H1 (cell line): ENCODE measurements around the gene MTCH2. TPM values are rescaled to one million over a fixed set of nuclear protein-coding genes. Genes with fewer than 3 reads are reported as not detected.

ENCODE experiments used
- CTCF ChIA-PET: fragments of 300-600 bp; sonication (Branson Sonifier 250); formaldehyde crosslinking; loops from one replicate; lab custom pipeline; 2021; ENCODE audit not compliant: partially characterized antibody; lab: Charles Lee
- POLR2A ChIA-PET: fragments of 300-600 bp; sonication (Branson Sonifier 250); formaldehyde crosslinking; loops from one replicate; lab custom pipeline; 2021; ENCODE audit warnings: inconsistent platforms; ENCODE audit not compliant: partially characterized antibody; lab: Charles Lee
- DNase-seq, 2 experiments: peaks; one replicate each; pipeline versions ENCODE4 v3.0.0 to v3.0.0-alpha.2; 2010 to 2022; ENCODE audit warnings: low spot score in 2 of 2, low read depth in 1 of 2, mixed read lengths in 1 of 2
- FAIRE-seq: peaks from 2 replicates; lab custom pipeline; 2011; peaks lifted over from hg19 to GRCh38; lab: Jason Lieb, UNC
- H2AFZ ChIP-seq: 2 replicates; pipeline ENCODE4 v1.8.1; 2012; ENCODE audit warnings: low read length, inconsistent platforms
- H2AK5ac ChIP-seq: 2 replicates; pipeline ENCODE4 v1.6.1; 2013; ENCODE audit warnings: low read depth, low read length
- H2BK120ac ChIP-seq: replicated peaks from 2 replicates; pipeline ENCODE3; 2013; ENCODE audit warnings: low read depth, low read length, inconsistent platforms
- H2BK12ac ChIP-seq: 2 replicates; pipeline ENCODE4 v1.6.1; 2013; ENCODE audit warnings: low read depth, low read length
- H2BK15ac ChIP-seq: 2 replicates; pipeline ENCODE4 v1.6.1; 2013; ENCODE audit warnings: low read length
- H2BK20ac ChIP-seq: 2 replicates; pipeline ENCODE4 v1.6.1; 2013; ENCODE audit warnings: low read length
- H2BK5ac ChIP-seq: 2 replicates; pipeline ENCODE4 v1.6.1; 2013; ENCODE audit warnings: low read depth, low read length
- H3K14ac ChIP-seq: 2 replicates; pipeline ENCODE4 v1.6.1; 2013; ENCODE audit warnings: inconsistent platforms; ENCODE audit not compliant: insufficient read length
- H3K18ac ChIP-seq: 2 replicates; pipeline ENCODE4 v1.6.1; 2013; ENCODE audit warnings: low read length; ENCODE audit errors: extremely low read depth
- H3K23ac ChIP-seq: 2 replicates; pipeline ENCODE4 v1.6.1; 2013; ENCODE audit warnings: inconsistent platforms; ENCODE audit not compliant: insufficient read length
- H3K23me2 ChIP-seq: 2 replicates; pipeline ENCODE4 v1.6.1; 2013; ENCODE audit warnings: low read depth, low read length
- H3K27ac ChIP-seq: 2 replicates; pipeline ENCODE4 v1.6.1; 2011; ENCODE audit warnings: low read depth, low read length, inconsistent platforms
- H3K27me3 ChIP-seq, 4 experiments: replicated peaks in 1 of 4; 1 replicate in 1 of 4; 2 replicates in 3 of 4; pipeline versions ENCODE4 v1.6.1 to v1.8.1; 2011 to 2013; ENCODE audit warnings: low read length in 3 of 4, mild to moderate bottlenecking in 3 of 4, inconsistent platforms in 2 of 4, mixed read lengths in 2 of 4, moderate library complexity in 1 of 4; ENCODE audit not compliant: control insufficient read depth in 3 of 4, insufficient read depth in 3 of 4; ENCODE audit errors: extremely low read depth in 1 of 4
- H3K36me3 ChIP-seq, 4 experiments: 2 replicates each; pipeline versions ENCODE4 v1.6.1 to v1.8.1; 2011 to 2013; ENCODE audit warnings: mild to moderate bottlenecking in 4 of 4, low read length in 3 of 4, moderate library complexity in 2 of 4, control low read depth in 1 of 4, inconsistent platforms in 1 of 4; ENCODE audit not compliant: insufficient read depth in 4 of 4, control insufficient read depth in 2 of 4
- H3K4ac ChIP-seq: replicated peaks from 2 replicates; pipeline ENCODE3; 2013; ENCODE audit warnings: low read length, low read depth, mixed read lengths, inconsistent platforms; ENCODE audit not compliant: insufficient read length
- H3K4me1 ChIP-seq, 4 experiments: replicated peaks in 1 of 4; 1 replicate in 1 of 4; 2 replicates in 3 of 4; pipeline versions ENCODE4 v1.6.1 to v1.8.1; 2011 to 2013; ENCODE audit warnings: low read length in 3 of 4, inconsistent platforms in 2 of 4, mixed read lengths in 1 of 4; ENCODE audit not compliant: insufficient read depth in 4 of 4, control insufficient read depth in 3 of 4
- H3K4me2 ChIP-seq, 2 experiments: 2 replicates each; pipeline versions ENCODE4 v1.6.1 to v1.8.1; 2011 to 2013; ENCODE audit warnings: low read depth in 2 of 2, low read length in 2 of 2, control low read depth in 1 of 2, inconsistent platforms in 1 of 2, mild to moderate bottlenecking in 1 of 2; ENCODE audit not compliant: insufficient read depth in 1 of 2
- H3K4me3 ChIP-seq, 4 experiments: fragments of 200-600, 300-600 bp in 1 of 4; sonication (generic), shearing (Covaris generic), sonication (Bioruptor Twin) in 1 of 4; 2 replicates each; pipeline versions ENCODE4 v1.5.1 to v1.8.1; 2011 to 2016; ENCODE audit warnings: low read length in 4 of 4, low read depth in 3 of 4, control low read depth in 2 of 4, inconsistent platforms in 2 of 4, mild to moderate bottlenecking in 2 of 4, mixed read lengths in 1 of 4, moderate library complexity in 1 of 4; ENCODE audit not compliant: insufficient read depth in 2 of 4; ENCODE audit errors: extremely low read depth in 1 of 4
- H3K56ac ChIP-seq: replicated peaks from 2 replicates; pipeline ENCODE3; 2013; ENCODE audit warnings: low read depth, mild to moderate bottlenecking, mixed read lengths, low read length, inconsistent platforms; ENCODE audit not compliant: insufficient read length
- H3K79me1 ChIP-seq: 2 replicates; pipeline ENCODE4 v1.6.1; 2013; ENCODE audit warnings: low read depth, low read length, control low read depth
- H3K79me2 ChIP-seq, 2 experiments: 2 replicates each; pipeline versions ENCODE4 v1.6.1 to v1.8.1; 2012 to 2013; ENCODE audit warnings: low read length in 2 of 2, mild to moderate bottlenecking in 2 of 2, inconsistent platforms in 1 of 2; ENCODE audit not compliant: insufficient read depth in 2 of 2, control insufficient read depth in 1 of 2
- H3K9ac ChIP-seq, 4 experiments: replicated peaks in 1 of 4; 1 replicate in 1 of 4; 2 replicates in 3 of 4; pipeline versions ENCODE4 v1.6.1 to v1.8.1; 2011 to 2013; ENCODE audit warnings: low read depth in 3 of 4, low read length in 3 of 4, control low read depth in 2 of 4, mild to moderate bottlenecking in 2 of 4, moderate library complexity in 2 of 4, inconsistent platforms in 1 of 4; ENCODE audit errors: extremely low read depth in 1 of 4
- H3K9me3 ChIP-seq, 2 experiments: 2 replicates each; pipeline versions ENCODE4 v1.6.1 to v1.8.1; 2012 to 2013; ENCODE audit warnings: mild to moderate bottlenecking in 2 of 2, moderate library complexity in 2 of 2, control low read depth in 1 of 2, inconsistent platforms in 1 of 2, low read depth in 1 of 2, low read length in 1 of 2, mixed read lengths in 1 of 2; ENCODE audit not compliant: insufficient read depth in 2 of 2
- H4K20me1 ChIP-seq, 2 experiments: replicated peaks in 1 of 2; 2 replicates each; pipeline versions ENCODE3 to v1.8.1; 2011 to 2013; ENCODE audit warnings: inconsistent platforms in 2 of 2, low read length in 2 of 2, mild to moderate bottlenecking in 1 of 2; ENCODE audit not compliant: insufficient read depth in 2 of 2, control insufficient read depth in 1 of 2
- H4K5ac ChIP-seq: 2 replicates; pipeline ENCODE4 v1.6.1; 2013; ENCODE audit warnings: low read length, low read depth, mixed read lengths, inconsistent platforms; ENCODE audit not compliant: insufficient read length
- H4K8ac ChIP-seq: 2 replicates; pipeline ENCODE4 v1.8.0; 2013; ENCODE audit warnings: mild to moderate bottlenecking, moderate library complexity, low read length, inconsistent platforms; ENCODE audit not compliant: insufficient read depth; ENCODE audit errors: extremely low read depth
- H4K91ac ChIP-seq: replicated peaks from 2 replicates; pipeline ENCODE3; 2013; ENCODE audit warnings: low read length, mixed read lengths, inconsistent platforms; ENCODE audit not compliant: insufficient read length
- ASH2L ChIP-seq: fragments of 200-600, 300-600 bp; sonication (generic); IDR thresholded peaks from one replicate; pipeline ENCODE4 v1.7.1; 2017; ENCODE audit warnings: low read length
- EZH2 ChIP-seq: fragments of 200-600 bp; sonication (generic); IDR thresholded peaks from 2 replicates; pipeline ENCODE4 v1.7.1; 2012; ENCODE audit warnings: low read depth, mild to moderate bottlenecking, moderate library complexity, low read length, inconsistent platforms; ENCODE audit not compliant: severe bottlenecking
- KDM4A ChIP-seq: IDR thresholded peaks from one replicate; pipeline ENCODE4 v1.7.1; 2012; ENCODE audit warnings: low read depth, mild to moderate bottlenecking, moderate library complexity, low read length, inconsistent platforms; ENCODE audit not compliant: severe bottlenecking
- KDM5A ChIP-seq: fragments of 200-600 bp; IDR thresholded peaks from 2 replicates; pipeline ENCODE4 v1.7.1; 2012; ENCODE audit warnings: mild to moderate bottlenecking, low read length, inconsistent platforms, mixed read lengths
- PHF8 ChIP-seq: fragments of 200-600 bp; sonication (generic); conservative IDR thresholded peaks from 2 replicates; pipeline ENCODE4 v1.7.1; 2012; ENCODE audit warnings: low read depth, mild to moderate bottlenecking, inconsistent platforms, low read length, moderate library complexity
- RBBP5 ChIP-seq: IDR thresholded peaks from 2 replicates; pipeline ENCODE4 v1.7.1; 2012; ENCODE audit warnings: low read depth, mild to moderate bottlenecking, inconsistent platforms, low read length, moderate library complexity, borderline replicate concordance
- RXRA ChIP-seq: IDR thresholded peaks from 2 replicates; pipeline ENCODE4 v1.6.1; 2011; ENCODE audit warnings: low read depth, mild to moderate bottlenecking, low read length, moderate library complexity; ENCODE audit not compliant: insufficient read depth
- SRF ChIP-seq: IDR thresholded peaks from 2 replicates; pipeline ENCODE4 v1.6.1; 2011; ENCODE audit warnings: mild to moderate bottlenecking, low read depth, low read length, moderate library complexity
- SUZ12 ChIP-seq: fragments of 200-600 bp; sonication (generic); IDR thresholded peaks from 2 replicates; pipeline ENCODE4 v1.6.1; 2012; ENCODE audit warnings: mild to moderate bottlenecking, inconsistent platforms, low read length, moderate library complexity, mixed read lengths
- WGBS, 2 experiments: shearing (Covaris generic) in 1 of 2; methylation state at CpG; one replicate each; pipeline versions ENCODE4 v1.1.6 to v1.1.7; 2013 to 2015; ENCODE audit warnings: low lambda C conversion rate in 2 of 2, mixed read lengths in 2 of 2, inconsistent platforms in 1 of 2, low coverage in 1 of 2, missing lambda C conversion rate in 1 of 2; ENCODE audit not compliant: insufficient replicate concordance in 2 of 2, insufficient coverage in 1 of 2, insufficient read length in 1 of 2; ENCODE audit errors: extremely low coverage in 1 of 2, missing lambda C conversion rate in 1 of 2; 5-methylcytosine and 5-hydroxymethylcytosine counted together
- polyA plus RNA-seq, 7 experiments: library from polyadenylated mRNA; depleted of rRNA in 3 of 7; stranded (reverse) in 5 of 7; unstranded in 2 of 7; fragments of >200 nt in 5 of 7; fragments of 200-250 nt in 2 of 7; gene quantifications; 1 replicate in 5 of 7; 2 replicates in 1 of 7; 4 replicates in 1 of 7; pipeline versions ENCODE4 v1.2.1 to v1.2.3, GENCODE V29; 2011 to 2013; ENCODE audit warnings: missing spikeins in 2 of 7, mixed read lengths in 2 of 7
- total RNA-seq: library from RNA; stranded (reverse); fragmentation: NEBNext Ultra II Directional; extraction: Animal tissue kit (Norgen Biotek cat#: 25700); gene quantifications from 2 replicates; pipeline ENCODE4 v1.2.1, GENCODE V29; 2021

Gene MTCH2
- total and polyA plus RNA-seq, 2 of the 8 experiments (the other 6 are each of a cell fraction or from before 2014, with no cell fraction given) = 157 to 171 TPM

- no peak for FAIRE-seq
- POLR2A ChIA-PET = interaction anchor here (0.6 to 5.1 kb wide), 16 partner anchors 8 to 187 kb away, joined by 3 to 42 read pairs (median 4); partner anchors contain the start of genes FAM180B, KBTBD4, NDUFS3 and PTPMT1
- CTCF ChIA-PET = interaction anchor here (0.5 to 2.6 kb wide), 4 partner anchors 17 to 122 kb away, joined by 3 to 9 read pairs (median 6); no protein-coding TSS in a partner anchor
Observed at GRCh38 chr11:47593934-47594855, 48.2 kb downstream of the MTCH2 start, which contains the start of gene C1QTNF4. Gene C1QTNF4, minus strand, starts transcription at chr11:47594411. Its CDS starts 3,601 bp downstream, at chr11:47590810.

More at GRCh38 chr11:47593934-47594855, 48.2 kb downstream of the MTCH2 start, which contains the start of gene C1QTNF4:
- TF ChIP-seq PHF8 (0 out of 2 replicates have a peak, but pooled peaks have one; percentile 19), KDM4A (peak; percentile 78), SUZ12 (peak; percentile 51; the same call in 1 of the 2 replicates), EZH2 (peak; percentile 52), SRF (no peak), RBBP5 (no peak), RXRA (no peak), ASH2L (peak; percentile 58), KDM5A (no peak)
- H3K9me3 ChIP-seq = no peaks in the 10 kb centered on the region
- H3K9ac ChIP-seq = peak within 1 kb of the TSS in 1 of 4 experiments; percentile 8; a peak in 2 of 7 replicates
- H3K23me2 ChIP-seq = peaks cover 2% of the 10 kb centered on the region; the same call in 1 of the 2 replicates
- no peak within 1 kb of the TSS for H2BK120ac ChIP-seq
- H4K5ac ChIP-seq = no peak within 1 kb of the TSS
- peak within 1 kb of the TSS; percentile 81; the same call in 1 of the 2 replicates for H2BK15ac ChIP-seq
- H2BK20ac ChIP-seq = 0 out of 2 replicates have a peak within 1 kb of the TSS, but pooled peaks have one; percentile 9
- no peak within 1 kb of the TSS for H4K91ac ChIP-seq
- peak within 1 kb of the TSS; percentile 66 to 69 for H3K4me2 ChIP-seq
- WGBS, 2 experiments = 5 to 100% methylated on average over 1 to 23 of the region's 48 CpGs
- H3K4ac ChIP-seq = peak within 1 kb of the TSS; percentile 24
- H3K56ac ChIP-seq = no peak within 1 kb of the TSS
- H4K8ac ChIP-seq = no peak within 1 kb of the TSS
- peaks cover 0 to 32% (median 26%) of the 10 kb centered on the region in 4 experiments; a peak in 6 of 7 replicates for H3K27me3 ChIP-seq
- H2AFZ ChIP-seq = peak within 1 kb of the TSS; percentile 72
- no peak within 1 kb of the TSS for H3K23ac ChIP-seq
- peaks cover 3 to 8% (median 4%) of the 10 kb centered on the region in 4 experiments; a peak in 6 of 7 replicates for H3K4me1 ChIP-seq
- H3K27ac ChIP-seq = no peak within 1 kb of the TSS
- DNase-seq = peak in 1 of 2 experiments; percentile 77
- H3K14ac ChIP-seq = no peak within 1 kb of the TSS
- no peak within 1 kb of the TSS for H2BK5ac ChIP-seq
- H3K79me1 ChIP-seq = no peaks in the 10 kb centered on the region
- no peaks in the 10 kb centered on the region for H3K79me2 ChIP-seq
- H3K36me3 ChIP-seq = no peaks in the 10 kb centered on the region
- H3K18ac ChIP-seq = peak within 1 kb of the TSS; percentile 25; the same call in 1 of the 2 replicates
- H4K20me1 ChIP-seq = no peaks in the 10 kb centered on the region
- peak within 1 kb of the TSS; percentile 46; the same call in 1 of the 2 replicates for H2BK12ac ChIP-seq
- H3K4me3 ChIP-seq = peak within 1 kb of the TSS; percentile 49 to 94 (median 63)
- H2AK5ac ChIP-seq = no peak within 1 kb of the TSS
